K562 (cell line): Measurements from ENCODE around the gene LSM4. TPM values are rescaled to one million over a fixed set of nuclear protein-coding genes. Genes with fewer than 3 reads are reported as not detected.

Source experiments
- BCOR ChIP-seq: fragments of 450-650 bp; IDR thresholded peaks from 2 replicates; pipeline ENCODE4 v1.6.1; 2016
- CBX3 ChIP-seq, 2 experiments: IDR thresholded peaks; 1 replicate in 1 of 2; 2 replicates in 1 of 2; pipeline ENCODE4 v1.6.1; 2012; ENCODE audit warnings: inconsistent platforms in 2 of 2, low read length in 2 of 2, borderline replicate concordance in 1 of 2, control low read depth in 1 of 2
- DIDO1 ChIP-seq: fragments of 450-650 bp; IDR thresholded peaks from 2 replicates; pipeline ENCODE4 v1.6.1; 2016; ENCODE audit warnings: low read depth, missing biosample characterization, missing genetic modification characterization
- GABPB1 ChIP-seq: sonication (generic); formaldehyde crosslinking; IDR thresholded peaks from 2 replicates; pipeline ENCODE4 v1.8.0; 2022; ENCODE audit warnings: mild to moderate bottlenecking, missing genetic modification reagents
- NCOA1 ChIP-seq: fragments of 450-650 bp; IDR thresholded peaks from 2 replicates; pipeline ENCODE4 v1.6.1; 2016; ENCODE audit warnings: low read depth
- PHF20 ChIP-seq: fragments of 450-650 bp; IDR thresholded peaks from 2 replicates; pipeline ENCODE4 v1.6.1; 2018; ENCODE audit not compliant: partially characterized antibody
- POLR3G ChIP-seq: IDR thresholded peaks from 2 replicates; pipeline ENCODE4 v1.6.1; 2011; ENCODE audit not compliant: insufficient read length, insufficient replicate concordance; ENCODE audit errors: extremely low read depth
- PTBP1 ChIP-seq: fragments of 200-400 bp; formaldehyde crosslinking; IDR thresholded peaks from 2 replicates; pipeline ENCODE4 v1.6.1; 2017; ENCODE audit warnings: low read depth, low read length
- SAFB ChIP-seq: fragments of 200-400 bp; formaldehyde crosslinking; IDR thresholded peaks from 2 replicates; pipeline ENCODE4 v1.6.1; 2017; ENCODE audit warnings: low read depth, low read length, borderline replicate concordance
- SPI1 ChIP-seq: IDR thresholded peaks from 2 replicates; pipeline ENCODE4 v1.6.1; 2011; ENCODE audit warnings: low read depth, low read length, control low read depth, borderline replicate concordance
- SREBF1 ChIP-seq: fragments of 150-350 bp; IDR thresholded peaks from 2 replicates; pipeline ENCODE4 v1.6.1; 2014; ENCODE audit warnings: antibody characterized with exemption, low read depth, low read length, borderline replicate concordance
- ZNF263 ChIP-seq: sonication (generic); formaldehyde crosslinking; IDR thresholded peaks from 2 replicates; pipeline ENCODE4 v1.8.0; 2022; ENCODE audit warnings: mild to moderate bottlenecking, missing genetic modification reagents, borderline replicate concordance
- ZNF507 ChIP-seq: conservative IDR thresholded peaks from 2 replicates; pipeline ENCODE4 v1.6.1; 2017; ENCODE audit warnings: missing genetic modification characterization, missing compliant biosample characterization
- ZNF57 ChIP-seq: fragments of 450-650 bp; formaldehyde crosslinking; IDR thresholded peaks from 2 replicates; pipeline ENCODE4 v1.4.0; 2020; ENCODE audit warnings: mild to moderate bottlenecking, moderate library complexity
- ZNF586 ChIP-seq: fragments of 450-650 bp; formaldehyde crosslinking; conservative IDR thresholded peaks from 2 replicates; pipeline ENCODE4 v1.4.0; 2020; ENCODE audit warnings: mild to moderate bottlenecking, moderate library complexity
- polyA plus RNA-seq, 8 experiments: library from polyadenylated mRNA; depleted of rRNA in 4 of 8; stranded (reverse) in 5 of 8; unstranded in 3 of 8; fragments of >200 nt; fragmentation: Nextera tagmentation in 2 of 8; fragmentation: Illumina TruSeq in 1 of 8; extraction: Ambion mirVana in 2 of 8; extraction: Trizol in 1 of 8; gene quantifications; 2 replicates each; pipeline versions ENCODE4 v1.2.1 to v1.2.3, GENCODE V29; 2011 to 2014; ENCODE audit warnings: inconsistent platforms in 1 of 8, missing spikeins in 1 of 8
- total RNA-seq, 7 experiments: library from RNA; depleted of rRNA in 6 of 7; stranded (reverse); fragments of >200 nt in 6 of 7; fragmentation: Illumina TruSeq in 2 of 7; extraction: Trizol in 2 of 7; gene quantifications; 2 replicates each; pipeline versions ENCODE4 v1.2.1 to v1.2.3, GENCODE V29; 2011 to 2021; ENCODE audit warnings: low replicate concordance in 1 of 7
- TF ChIP-seq, protein P1 (sequence below): fragments of 450-650 bp; IDR thresholded peaks from 2 replicates; pipeline ENCODE4 v1.6.1; 2014; ENCODE audit warnings: low read depth, mild to moderate bottlenecking, moderate library complexity, borderline replicate concordance
- TF ChIP-seq, protein P2 (sequence below): sonication (generic); formaldehyde crosslinking; IDR thresholded peaks from 2 replicates; pipeline ENCODE4 v1.8.1; 2023; ENCODE audit warnings: mild to moderate bottlenecking, missing genetic modification reagents
- TF ChIP-seq, protein P3 (sequence below): sonication (generic); formaldehyde crosslinking; IDR thresholded peaks from 2 replicates; pipeline ENCODE4 v1.8.0; 2022; ENCODE audit warnings: missing genetic modification reagents, mild to moderate bottlenecking, borderline replicate concordance
- TF ChIP-seq, protein P4 (sequence below): fragments of 450-650 bp; conservative IDR thresholded peaks from 2 replicates; pipeline ENCODE4 v1.6.1; 2016; ENCODE audit warnings: missing genetic modification characterization, low read depth, mild to moderate bottlenecking, missing compliant biosample characterization, moderate library complexity
- TF ChIP-seq, protein P5 (sequence below): sonication (generic); formaldehyde crosslinking; IDR thresholded peaks from 2 replicates; pipeline ENCODE4 v1.9.0; 2022; ENCODE audit warnings: mild to moderate bottlenecking, missing genetic modification reagents
- TF ChIP-seq, protein P6 (sequence below): fragments of 450-650 bp; formaldehyde crosslinking; IDR thresholded peaks from 2 replicates; pipeline ENCODE4 v1.4.0; 2020; ENCODE audit warnings: mild to moderate bottlenecking, moderate library complexity

The LSM4 gene
- total and polyA plus RNA-seq, 9 of the 15 experiments (the other 6 are each of a cell fraction or from before 2014, with no cell fraction given): 11.9 to 763 (median 202) TPM

DNA sequence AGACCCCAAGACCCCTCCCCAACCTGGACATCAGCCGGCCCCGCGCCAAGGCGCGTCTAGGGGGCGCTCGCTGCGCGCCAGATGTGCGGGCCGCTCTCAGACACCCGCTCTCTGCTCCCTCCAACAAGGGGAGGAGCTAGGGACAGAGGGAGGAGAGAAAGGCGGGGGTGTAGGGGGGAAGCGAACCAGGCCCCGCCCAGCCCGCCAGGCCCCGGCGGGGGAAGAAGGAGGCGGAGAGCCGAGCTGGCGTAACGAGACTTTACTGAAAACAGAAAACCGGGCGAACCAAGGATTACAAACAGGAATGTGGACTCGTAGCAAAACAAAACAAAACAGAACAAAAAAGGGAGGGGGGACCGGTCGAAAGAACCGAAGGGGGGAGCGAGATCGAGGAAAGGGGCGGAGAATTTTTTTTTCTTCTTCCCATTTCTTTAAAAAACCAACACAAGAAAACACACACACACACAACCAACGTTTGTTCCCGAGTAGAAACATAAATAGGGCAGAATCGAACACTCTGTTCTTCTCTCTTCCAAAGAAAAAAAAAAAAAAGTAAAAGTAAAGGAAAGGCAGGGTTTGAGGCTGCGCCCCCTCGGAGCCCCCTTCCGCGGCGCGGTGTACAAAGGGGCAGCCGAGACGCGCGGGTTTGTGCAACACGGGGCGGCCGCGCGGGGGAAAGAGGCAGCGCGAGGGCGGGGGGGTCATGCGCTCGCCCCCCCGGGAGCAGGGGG lies 43.2 kb downstream of the LSM4 start (continued):
- TF ChIP-seq ZNF586 (CRISPR knock-in tag) (no peak), SPI1 (no peak), POLR3G (no peak), SREBF1 (no peak), ZNF57 (CRISPR knock-in tag) (no peak), PHF20 (no peak), BCOR (0 out of 2 replicates have a peak, but pooled peaks have one; percentile 60), ZNF507 (tag) (no peak), NCOA1 (no peak; the same call in none of the 2 replicates), SAFB (0 out of 2 replicates have a peak, but pooled peaks have one; percentile 63), PTBP1 (no peak), DIDO1 (tag) (no peak), GABPB1 (no peak), CBX3 (IDR thresholded peaks at IDR 0.05; ENCODE audit: borderline replicate concordance in 1 of 2, low read length in 2 of 2) (no peak), ZNF263 (no peak)
- TF ChIP-seq, protein P1, sequence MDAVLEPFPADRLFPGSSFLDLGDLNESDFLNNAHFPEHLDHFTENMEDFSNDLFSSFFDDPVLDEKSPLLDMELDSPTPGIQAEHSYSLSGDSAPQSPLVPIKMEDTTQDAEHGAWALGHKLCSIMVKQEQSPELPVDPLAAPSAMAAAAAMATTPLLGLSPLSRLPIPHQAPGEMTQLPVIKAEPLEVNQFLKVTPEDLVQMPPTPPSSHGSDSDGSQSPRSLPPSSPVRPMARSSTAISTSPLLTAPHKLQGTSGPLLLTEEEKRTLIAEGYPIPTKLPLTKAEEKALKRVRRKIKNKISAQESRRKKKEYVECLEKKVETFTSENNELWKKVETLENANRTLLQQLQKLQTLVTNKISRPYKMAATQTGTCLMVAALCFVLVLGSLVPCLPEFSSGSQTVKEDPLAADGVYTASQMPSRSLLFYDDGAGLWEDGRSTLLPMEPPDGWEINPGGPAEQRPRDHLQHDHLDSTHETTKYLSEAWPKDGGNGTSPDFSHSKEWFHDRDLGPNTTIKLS: no peak
- TF ChIP-seq, protein P2, sequence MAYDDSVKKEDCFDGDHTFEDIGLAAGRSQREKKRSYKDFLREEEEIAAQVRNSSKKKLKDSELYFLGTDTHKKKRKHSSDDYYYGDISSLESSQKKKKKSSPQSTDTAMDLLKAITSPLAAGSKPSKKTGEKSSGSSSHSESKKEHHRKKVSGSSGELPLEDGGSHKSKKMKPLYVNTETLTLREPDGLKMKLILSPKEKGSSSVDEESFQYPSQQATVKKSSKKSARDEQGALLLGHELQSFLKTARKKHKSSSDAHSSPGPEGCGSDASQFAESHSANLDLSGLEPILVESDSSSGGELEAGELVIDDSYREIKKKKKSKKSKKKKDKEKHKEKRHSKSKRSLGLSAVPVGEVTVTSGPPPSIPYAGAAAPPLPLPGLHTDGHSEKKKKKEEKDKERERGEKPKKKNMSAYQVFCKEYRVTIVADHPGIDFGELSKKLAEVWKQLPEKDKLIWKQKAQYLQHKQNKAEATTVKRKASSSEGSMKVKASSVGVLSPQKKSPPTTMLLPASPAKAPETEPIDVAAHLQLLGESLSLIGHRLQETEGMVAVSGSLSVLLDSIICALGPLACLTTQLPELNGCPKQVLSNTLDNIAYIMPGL (CRISPR knock-in tag): no peak
- TF ChIP-seq, protein P3, sequence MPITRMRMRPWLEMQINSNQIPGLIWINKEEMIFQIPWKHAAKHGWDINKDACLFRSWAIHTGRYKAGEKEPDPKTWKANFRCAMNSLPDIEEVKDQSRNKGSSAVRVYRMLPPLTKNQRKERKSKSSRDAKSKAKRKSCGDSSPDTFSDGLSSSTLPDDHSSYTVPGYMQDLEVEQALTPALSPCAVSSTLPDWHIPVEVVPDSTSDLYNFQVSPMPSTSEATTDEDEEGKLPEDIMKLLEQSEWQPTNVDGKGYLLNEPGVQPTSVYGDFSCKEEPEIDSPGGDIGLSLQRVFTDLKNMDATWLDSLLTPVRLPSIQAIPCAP: no peak
- TF ChIP-seq, protein P4, sequence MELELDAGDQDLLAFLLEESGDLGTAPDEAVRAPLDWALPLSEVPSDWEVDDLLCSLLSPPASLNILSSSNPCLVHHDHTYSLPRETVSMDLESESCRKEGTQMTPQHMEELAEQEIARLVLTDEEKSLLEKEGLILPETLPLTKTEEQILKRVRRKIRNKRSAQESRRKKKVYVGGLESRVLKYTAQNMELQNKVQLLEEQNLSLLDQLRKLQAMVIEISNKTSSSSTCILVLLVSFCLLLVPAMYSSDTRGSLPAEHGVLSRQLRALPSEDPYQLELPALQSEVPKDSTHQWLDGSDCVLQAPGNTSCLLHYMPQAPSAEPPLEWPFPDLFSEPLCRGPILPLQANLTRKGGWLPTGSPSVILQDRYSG (tag): no peak
- TF ChIP-seq, protein P5, sequence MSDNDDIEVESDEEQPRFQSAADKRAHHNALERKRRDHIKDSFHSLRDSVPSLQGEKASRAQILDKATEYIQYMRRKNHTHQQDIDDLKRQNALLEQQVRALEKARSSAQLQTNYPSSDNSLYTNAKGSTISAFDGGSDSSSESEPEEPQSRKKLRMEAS (CRISPR knock-in tag): no peak
- TF ChIP-seq, protein P6, sequence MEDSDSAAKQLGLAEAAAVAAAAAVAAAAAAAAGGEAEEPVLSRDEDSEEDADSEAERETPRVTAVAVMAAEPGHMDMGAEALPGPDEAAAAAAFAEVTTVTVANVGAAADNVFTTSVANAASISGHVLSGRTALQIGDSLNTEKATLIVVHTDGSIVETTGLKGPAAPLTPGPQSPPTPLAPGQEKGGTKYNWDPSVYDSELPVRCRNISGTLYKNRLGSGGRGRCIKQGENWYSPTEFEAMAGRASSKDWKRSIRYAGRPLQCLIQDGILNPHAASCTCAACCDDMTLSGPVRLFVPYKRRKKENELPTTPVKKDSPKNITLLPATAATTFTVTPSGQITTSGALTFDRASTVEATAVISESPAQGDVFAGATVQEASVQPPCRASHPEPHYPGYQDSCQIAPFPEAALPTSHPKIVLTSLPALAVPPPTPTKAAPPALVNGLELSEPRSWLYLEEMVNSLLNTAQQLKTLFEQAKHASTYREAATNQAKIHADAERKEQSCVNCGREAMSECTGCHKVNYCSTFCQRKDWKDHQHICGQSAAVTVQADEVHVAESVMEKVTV: peak; percentile 92
